Breast epithelium (tissue), 3 donors: ENCODE data around the gene CCDC92B.

Experiments used
- POLR2A ChIP-seq: fragments of 450-650 bp; IDR thresholded peaks from one replicate; pipeline ENCODE4 v1.6.1; 2016; ENCODE audit warnings: antibody characterized with exemption, mild to moderate bottlenecking, moderate library complexity
- TF ChIP-seq, protein P1 (sequence below), 3 donors: fragments of 450-650 bp; IDR thresholded peaks; one replicate each; pipeline ENCODE4 v1.5.1; 2016 to 2017; ENCODE audit warnings: antibody characterized with exemption in 3 of 3, mild to moderate bottlenecking in 3 of 3, moderate library complexity in 3 of 3

DNA sequence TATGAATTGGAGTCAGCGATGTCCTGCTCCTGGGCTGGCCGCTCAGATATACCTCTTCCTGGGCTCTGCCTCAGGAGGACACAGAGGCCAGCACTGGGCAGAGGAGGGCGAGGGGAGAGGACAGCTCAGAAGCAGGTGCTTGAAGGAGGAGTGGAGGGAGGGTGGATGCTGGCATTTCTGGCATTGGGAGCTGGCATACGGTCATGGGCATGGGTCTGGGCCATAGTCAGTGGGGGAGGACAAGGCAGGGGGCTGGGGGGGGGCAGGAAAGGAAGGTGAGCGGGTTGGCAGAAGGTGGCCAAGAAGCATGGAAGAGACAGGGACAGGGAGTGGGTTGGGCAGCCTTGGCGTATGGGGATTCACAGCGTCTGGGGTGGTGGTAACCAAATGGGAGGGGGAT, 30.1 kb upstream of the CCDC92B start:
- TF ChIP-seq, protein P1, sequence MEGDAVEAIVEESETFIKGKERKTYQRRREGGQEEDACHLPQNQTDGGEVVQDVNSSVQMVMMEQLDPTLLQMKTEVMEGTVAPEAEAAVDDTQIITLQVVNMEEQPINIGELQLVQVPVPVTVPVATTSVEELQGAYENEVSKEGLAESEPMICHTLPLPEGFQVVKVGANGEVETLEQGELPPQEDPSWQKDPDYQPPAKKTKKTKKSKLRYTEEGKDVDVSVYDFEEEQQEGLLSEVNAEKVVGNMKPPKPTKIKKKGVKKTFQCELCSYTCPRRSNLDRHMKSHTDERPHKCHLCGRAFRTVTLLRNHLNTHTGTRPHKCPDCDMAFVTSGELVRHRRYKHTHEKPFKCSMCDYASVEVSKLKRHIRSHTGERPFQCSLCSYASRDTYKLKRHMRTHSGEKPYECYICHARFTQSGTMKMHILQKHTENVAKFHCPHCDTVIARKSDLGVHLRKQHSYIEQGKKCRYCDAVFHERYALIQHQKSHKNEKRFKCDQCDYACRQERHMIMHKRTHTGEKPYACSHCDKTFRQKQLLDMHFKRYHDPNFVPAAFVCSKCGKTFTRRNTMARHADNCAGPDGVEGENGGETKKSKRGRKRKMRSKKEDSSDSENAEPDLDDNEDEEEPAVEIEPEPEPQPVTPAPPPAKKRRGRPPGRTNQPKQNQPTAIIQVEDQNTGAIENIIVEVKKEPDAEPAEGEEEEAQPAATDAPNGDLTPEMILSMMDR (IDR thresholded peaks at IDR 0.05): no peak
- TF ChIP-seq POLR2A: no peak
